ENCODE data around the gene NXPH4. TPM values are rescaled to one million over a fixed set of nuclear protein-coding genes. Genes with fewer than 3 reads are reported as not detected.

NXPH4 gene
- total RNA-seq, 1 experiment from 2014 or later, result 4.8 TPM

GRCh38 chr12:57219993-57220754 lies 3.6 kb downstream of the NXPH4 start:
- POLR2A ChIA-PET (ENCODE audit: low non-redundant PET), result no interaction called here
- Histone ChIP-seq H3K4me3 (ENCODE audit: low read depth, low read length, poor library complexity, severe bottlenecking) (no peak overlapping the region), H3K9me3 (ENCODE audit: low read depth, low read length, poor library complexity, severe bottlenecking) (no peaks in the 10 kb centered on the region), H3K4me1 (ENCODE audit: insufficient read depth, low read length, poor library complexity, severe bottlenecking) (peaks cover 42% of the 10 kb centered on the region), H3K27me3 (replicated peaks; ENCODE audit: insufficient read depth, low read depth, low read length, poor library complexity) (peaks cover 12% of the 10 kb centered on the region), H3K27ac (ENCODE audit: low read depth, low read length, poor library complexity, severe bottlenecking) (no peak overlapping the region), H3K36me3 (ENCODE audit: insufficient read depth, low read length, poor library complexity, severe bottlenecking) (no peaks in the 10 kb centered on the region)
- TF ChIP-seq EZH2 (IDR thresholded peaks at IDR 0.05; ENCODE audit: borderline replicate concordance, low read depth, low read length, poor library complexity, severe bottlenecking), result no peak
- TF ChIP-seq, protein P1, sequence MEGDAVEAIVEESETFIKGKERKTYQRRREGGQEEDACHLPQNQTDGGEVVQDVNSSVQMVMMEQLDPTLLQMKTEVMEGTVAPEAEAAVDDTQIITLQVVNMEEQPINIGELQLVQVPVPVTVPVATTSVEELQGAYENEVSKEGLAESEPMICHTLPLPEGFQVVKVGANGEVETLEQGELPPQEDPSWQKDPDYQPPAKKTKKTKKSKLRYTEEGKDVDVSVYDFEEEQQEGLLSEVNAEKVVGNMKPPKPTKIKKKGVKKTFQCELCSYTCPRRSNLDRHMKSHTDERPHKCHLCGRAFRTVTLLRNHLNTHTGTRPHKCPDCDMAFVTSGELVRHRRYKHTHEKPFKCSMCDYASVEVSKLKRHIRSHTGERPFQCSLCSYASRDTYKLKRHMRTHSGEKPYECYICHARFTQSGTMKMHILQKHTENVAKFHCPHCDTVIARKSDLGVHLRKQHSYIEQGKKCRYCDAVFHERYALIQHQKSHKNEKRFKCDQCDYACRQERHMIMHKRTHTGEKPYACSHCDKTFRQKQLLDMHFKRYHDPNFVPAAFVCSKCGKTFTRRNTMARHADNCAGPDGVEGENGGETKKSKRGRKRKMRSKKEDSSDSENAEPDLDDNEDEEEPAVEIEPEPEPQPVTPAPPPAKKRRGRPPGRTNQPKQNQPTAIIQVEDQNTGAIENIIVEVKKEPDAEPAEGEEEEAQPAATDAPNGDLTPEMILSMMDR (conservative IDR thresholded peaks at IDR 0.05; ENCODE audit: low read depth, low read length), result no peak
- BruUV-seq (replicated peaks), result no TSS peak
- intact Hi-C loops (cut with micrococcal nuclease; ENCODE audit: unreplicated experiment), result no loop called here
- CTCF ChIA-PET, result no interaction called here
- no peak for DNase-seq (ENCODE audit: low spot score)

DNA sequence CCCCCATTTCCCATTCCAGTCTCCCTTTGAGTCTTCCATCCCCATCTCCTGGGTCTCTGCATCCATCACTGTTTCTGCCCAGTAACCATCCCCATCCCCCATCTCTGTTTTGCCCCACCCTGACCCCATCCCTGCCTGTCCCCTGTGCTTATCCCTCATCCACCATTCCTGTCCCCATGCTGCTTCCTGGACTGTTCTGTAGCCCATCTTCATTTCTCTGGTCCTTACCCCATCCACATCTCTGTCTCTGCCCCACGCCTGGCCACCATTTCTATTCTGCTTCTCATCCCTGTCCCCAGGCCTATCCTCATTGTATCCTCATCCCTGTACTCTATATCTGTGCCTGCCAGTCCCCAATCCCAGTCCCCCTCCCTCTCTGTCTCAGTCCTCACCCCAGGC lies 4.2 kb downstream of the NXPH4 start:
- Histone ChIP-seq H3K36me3 (ENCODE audit: insufficient read depth, low read length, poor library complexity, severe bottlenecking) (no peaks in the 10 kb centered on the region), H3K4me1 (ENCODE audit: insufficient read depth, low read length, poor library complexity, severe bottlenecking) (peaks cover 39% of the 10 kb centered on the region), H3K4me3 (ENCODE audit: low read depth, low read length, poor library complexity, severe bottlenecking) (no peak overlapping the region), H3K9me3 (ENCODE audit: low read depth, low read length, poor library complexity, severe bottlenecking) (no peaks in the 10 kb centered on the region), H3K27ac (ENCODE audit: low read depth, low read length, poor library complexity, severe bottlenecking) (no peak overlapping the region), H3K27me3 (replicated peaks; ENCODE audit: insufficient read depth, low read depth, low read length, poor library complexity) (peaks cover 6% of the 10 kb centered on the region)
- POLR2A ChIA-PET (ENCODE audit: low non-redundant PET), result no interaction called here
- TF ChIP-seq EZH2 (IDR thresholded peaks at IDR 0.05; ENCODE audit: borderline replicate concordance, low read depth, low read length, poor library complexity, severe bottlenecking), result no peak
- TF ChIP-seq, protein P1 (conservative IDR thresholded peaks at IDR 0.05; ENCODE audit: low read depth, low read length), result no peak
- CTCF ChIA-PET, result no interaction called here
- intact Hi-C loops (cut with micrococcal nuclease; ENCODE audit: unreplicated experiment), result no loop called here
- no TSS peak for BruUV-seq (replicated peaks)
- DNase-seq (ENCODE audit: low spot score), result no peak

- H3K4me1 ChIP-seq (ENCODE audit: insufficient read depth, low read length, poor library complexity, severe bottlenecking), result peaks cover 38% of the 10 kb centered on the region
- ChIA-PET POLR2A (ENCODE audit: low non-redundant PET) (no interaction called here), CTCF (no interaction called here)
- no peaks in the 10 kb centered on the region for H3K27me3 ChIP-seq (replicated peaks; ENCODE audit: insufficient read depth, low read depth, low read length, poor library complexity)
- intact Hi-C loops (cut with micrococcal nuclease; ENCODE audit: unreplicated experiment), result no loop called here
- no peaks in the 10 kb centered on the region for H3K9me3 ChIP-seq (ENCODE audit: low read depth, low read length, poor library complexity, severe bottlenecking)
- no peak overlapping the region for H3K4me3 ChIP-seq (ENCODE audit: low read depth, low read length, poor library complexity, severe bottlenecking)
- no peak overlapping the region for H3K27ac ChIP-seq (ENCODE audit: low read depth, low read length, poor library complexity, severe bottlenecking)
- DNase-seq (ENCODE audit: low spot score), result no peak
- no TSS peak for BruUV-seq (replicated peaks)
- H3K36me3 ChIP-seq (ENCODE audit: insufficient read depth, low read length, poor library complexity, severe bottlenecking), result no peaks in the 10 kb centered on the region
- no peak for TF ChIP-seq EZH2 (IDR thresholded peaks at IDR 0.05; ENCODE audit: borderline replicate concordance, low read depth, low read length, poor library complexity, severe bottlenecking)
- TF ChIP-seq, protein P1 (conservative IDR thresholded peaks at IDR 0.05; ENCODE audit: low read depth, low read length), result no peak
Observed at GRCh38 chr12:57221169-57221917, 4.7 kb downstream of the NXPH4 start.

Measured in A673 (cell line).